Measurements from ENCODE around the gene MRGPRG.

MRGPRG gene

DNA sequence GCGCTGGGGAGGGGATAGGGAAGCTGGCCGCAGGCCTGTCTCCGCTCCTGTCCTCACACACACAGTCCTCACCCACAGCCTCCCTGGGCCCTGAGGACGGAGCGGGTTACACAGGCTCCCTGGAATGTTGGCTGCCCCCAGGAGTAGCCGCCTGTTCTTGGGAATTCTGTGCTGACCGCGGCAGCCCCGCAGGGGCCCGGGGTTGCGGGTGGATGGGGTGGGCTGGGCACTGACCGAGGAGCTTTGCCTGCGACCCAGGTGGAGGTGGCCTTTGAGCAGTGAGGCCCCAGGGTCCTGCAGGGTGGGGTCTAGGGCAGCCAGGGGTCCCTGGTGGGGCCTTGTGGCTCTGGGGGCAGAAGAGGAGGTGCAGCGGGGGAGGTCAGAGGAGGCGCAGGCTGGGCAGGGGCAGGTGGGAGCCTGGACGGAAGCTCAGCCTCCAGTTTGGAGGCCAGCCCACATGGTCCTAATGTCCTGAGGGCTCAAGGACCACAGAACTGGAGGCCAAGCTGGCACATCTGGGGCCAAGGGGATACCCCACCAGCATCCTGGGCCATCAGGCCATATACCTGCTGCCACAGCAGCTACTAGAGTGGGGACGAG, 6.6 kb upstream of the MRGPRG start:
- no peak for DNase-seq

DNA sequence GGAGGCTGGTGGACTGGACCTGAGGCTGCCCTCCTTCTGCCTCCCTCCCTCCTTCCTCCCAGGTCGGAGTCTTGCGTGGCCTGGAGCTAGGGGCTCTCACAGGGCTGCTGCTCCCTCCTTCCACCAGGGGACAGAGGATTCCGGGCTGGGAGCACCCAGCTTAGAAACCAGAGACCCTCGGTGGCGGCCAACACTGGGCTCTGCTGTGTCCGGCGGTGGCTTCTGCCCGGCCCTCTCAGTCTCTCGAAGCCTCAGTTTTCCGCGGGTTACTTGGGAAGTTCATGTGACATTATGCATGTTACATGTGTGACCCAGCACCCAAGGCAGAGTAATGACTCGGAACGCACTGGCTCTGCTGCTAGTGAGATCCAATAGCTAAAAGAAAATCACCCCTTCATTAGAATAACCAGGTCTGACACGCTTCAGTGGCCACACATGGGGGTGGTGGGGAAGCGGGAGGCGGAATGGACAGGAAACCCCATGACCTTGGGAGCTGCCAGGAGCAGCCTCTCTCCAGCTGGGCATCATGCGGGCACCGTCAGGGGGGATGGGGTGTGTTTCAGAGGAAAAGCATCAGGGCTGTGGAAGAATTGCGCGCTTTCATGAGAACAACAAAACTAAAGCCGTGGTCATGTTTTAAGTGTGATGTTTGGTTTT, 5.9 kb upstream of the MRGPRG start:
- no peak for DNase-seq

DNA sequence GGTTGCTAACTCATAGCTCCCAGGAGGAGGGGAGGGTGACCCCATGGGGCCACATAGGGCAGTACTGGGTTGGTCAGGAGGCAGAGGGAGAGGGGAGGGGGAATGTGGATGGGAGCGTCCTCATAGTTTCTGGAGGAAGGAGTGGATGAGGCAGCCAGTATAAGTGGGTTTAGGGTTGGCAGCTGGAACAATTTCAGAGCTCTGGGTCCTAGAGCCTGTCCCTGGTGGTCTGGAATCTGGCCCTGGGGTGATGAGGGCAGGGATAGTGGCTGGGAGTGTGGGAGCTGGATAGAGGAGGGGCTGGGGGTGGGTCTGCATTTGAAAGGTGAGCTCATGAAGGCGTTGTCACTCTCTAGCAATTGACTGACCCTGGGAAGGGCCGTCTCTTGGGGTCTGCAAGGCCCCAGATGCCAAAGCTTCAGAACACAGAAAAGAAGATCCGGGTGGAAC, 5.3 kb upstream of the MRGPRG start:
- DNase-seq: no peak

DNA sequence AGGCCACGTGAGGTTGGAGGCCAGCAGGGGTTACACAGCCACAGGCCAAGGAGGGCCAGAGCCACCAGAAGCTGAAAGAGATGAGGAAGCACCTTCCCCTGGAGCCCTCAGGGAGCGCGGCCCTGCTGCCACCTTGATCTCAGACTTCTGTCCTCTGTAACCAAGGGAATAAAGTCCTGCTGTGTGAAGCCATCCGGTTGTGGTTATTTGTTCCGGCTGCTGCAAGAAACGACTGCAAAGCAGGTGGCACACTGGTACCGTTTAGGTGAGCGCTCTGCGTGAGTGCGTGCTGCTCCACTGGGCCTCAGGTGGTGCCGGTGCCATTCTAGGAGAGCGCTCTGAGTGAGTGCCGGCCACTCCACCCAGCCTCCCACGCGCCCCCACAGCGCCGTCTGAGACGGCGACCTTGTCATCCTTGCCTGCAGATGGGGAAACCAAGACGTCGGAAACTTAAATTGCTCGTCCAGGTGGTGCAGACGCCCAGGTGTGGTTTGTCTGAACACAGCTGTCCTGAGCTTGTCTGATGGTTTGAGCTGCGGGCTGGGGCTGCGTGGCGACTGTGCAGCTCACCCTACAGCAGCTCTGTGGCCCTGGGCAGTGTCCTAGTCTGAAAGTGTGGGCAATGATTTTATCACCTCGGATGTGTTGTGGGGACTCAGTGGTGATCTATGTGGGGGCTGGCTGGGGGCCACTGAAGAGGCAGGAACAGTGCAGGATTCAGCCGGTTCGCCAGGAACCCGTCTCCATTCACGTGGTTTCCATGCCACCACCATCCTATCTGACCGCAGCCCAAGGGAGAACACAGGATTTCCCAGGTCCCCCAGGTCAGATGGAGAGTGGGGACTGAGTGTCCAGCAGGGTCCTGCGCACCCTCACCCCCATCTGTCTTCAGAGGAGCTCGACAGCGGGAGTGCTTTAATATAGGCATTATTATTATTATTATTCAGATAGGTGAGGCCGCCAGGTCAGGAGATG, 4.6 kb upstream of the MRGPRG start:
- DNase-seq: no peak

DNA sequence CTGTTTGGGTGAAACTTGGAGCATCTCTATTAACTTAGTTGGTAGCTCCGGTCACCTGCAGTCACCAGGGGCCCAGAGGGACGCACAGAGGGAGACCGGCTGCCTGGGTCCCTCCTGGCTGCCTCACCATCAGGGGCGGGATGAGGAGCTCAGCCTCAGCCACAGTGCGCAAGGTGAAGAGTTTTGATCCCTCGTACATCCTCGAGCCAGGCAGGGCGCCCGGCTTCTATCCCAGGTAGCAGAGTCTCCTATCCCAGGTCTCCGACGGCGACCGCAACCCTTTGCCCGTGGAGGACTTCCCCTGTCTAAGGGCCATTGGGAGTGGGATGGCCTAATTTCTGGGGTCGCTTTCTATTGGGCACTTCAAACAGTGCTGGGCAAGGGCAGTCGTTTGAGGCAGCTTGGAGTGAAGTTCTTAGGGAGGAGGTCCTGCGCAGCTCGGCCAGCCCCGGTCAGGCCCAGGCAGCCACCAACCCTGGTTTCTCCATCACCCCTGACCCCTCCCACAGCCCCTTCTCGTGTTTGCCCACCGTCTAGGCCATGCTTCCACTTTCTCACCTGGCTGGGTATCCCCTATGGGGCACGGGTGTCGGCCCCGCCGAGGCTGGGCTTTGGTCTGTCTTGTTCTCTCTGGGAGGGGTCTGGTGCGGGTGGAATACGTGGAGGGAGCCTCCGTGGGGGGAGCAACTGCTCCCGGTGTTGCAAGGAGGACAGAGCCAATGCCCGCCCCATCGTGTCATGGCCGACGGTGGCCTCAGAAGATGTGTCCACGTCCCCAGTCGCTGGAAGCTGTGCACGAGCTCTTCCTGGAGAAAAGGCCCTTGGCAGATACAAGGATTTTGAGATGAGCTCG, 3.6 kb upstream of the MRGPRG start:
- DNase-seq: no peak

DNA sequence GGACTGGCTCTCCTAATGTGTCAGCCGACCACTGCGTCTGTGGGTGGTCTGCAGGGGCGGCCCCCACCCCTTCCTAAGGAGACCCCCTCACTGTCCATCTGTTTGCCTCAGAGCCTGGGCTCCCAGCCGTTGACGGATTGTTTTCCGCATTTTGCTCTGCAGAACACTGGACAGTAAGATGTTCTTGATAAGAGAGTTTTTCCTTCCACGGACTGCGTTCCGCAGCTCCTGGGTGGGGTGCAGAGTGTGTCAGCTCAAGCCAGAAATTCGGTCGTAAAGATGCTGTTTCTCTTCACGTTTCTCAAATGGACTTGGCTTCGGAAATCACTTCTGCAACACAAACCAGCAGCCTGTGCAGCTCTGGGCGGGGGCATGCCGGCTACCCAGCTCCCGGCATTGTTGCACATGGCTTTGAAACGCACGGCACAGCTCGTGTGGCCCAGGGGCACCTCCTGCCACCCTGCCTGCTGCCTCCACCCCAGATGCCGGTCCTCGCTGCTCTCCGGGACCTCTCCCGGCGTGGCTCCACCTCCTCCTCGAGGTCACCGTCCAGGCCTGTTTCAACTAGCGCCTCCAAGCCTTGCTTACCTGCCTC, 2.9 kb upstream of the MRGPRG start:
- no peak for DNase-seq

DNA sequence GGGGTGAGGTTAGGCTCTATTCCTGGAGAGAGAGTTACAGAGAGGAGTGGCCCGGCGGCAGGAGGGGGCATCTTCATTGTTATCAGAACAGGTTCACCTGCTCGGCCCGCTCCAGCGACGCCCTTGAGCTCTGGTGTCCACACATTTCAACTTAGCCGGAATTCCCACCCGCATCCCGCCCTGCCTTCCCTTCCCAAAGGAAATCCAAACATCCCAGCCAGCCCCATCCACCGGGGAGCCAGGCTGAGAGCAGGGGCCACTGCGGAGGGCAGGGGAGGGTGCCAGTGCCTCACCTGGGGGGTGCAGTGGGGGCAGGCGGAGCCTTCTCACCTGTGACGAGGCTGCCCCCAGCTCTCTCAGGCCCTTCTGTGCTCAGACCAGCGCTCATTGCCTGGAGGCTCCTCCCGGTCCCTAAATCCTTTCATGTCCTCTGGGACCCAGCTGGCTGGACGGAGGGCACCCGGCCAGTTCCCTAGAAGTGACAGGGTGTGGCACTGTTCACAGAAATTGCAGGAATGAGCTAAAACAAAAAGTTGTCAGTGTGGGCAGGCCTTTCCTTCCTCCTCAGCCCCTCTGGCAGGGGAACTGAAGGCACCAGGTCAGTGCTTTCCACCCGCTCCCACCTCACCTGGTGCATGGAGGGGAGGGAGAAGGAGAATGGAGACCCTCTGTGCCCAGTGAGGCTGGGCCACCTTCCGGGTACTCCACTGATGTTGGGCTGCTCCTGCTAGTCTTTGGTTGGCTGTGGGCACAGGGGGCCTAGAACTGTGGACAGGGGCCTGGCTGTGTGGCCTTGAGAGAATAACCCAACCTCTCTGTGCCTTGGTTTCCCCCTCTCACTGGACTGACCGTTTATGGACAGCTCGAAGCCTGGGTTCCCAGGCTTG, 2.2 kb upstream of the MRGPRG start:
- no peak for DNase-seq

DNA sequence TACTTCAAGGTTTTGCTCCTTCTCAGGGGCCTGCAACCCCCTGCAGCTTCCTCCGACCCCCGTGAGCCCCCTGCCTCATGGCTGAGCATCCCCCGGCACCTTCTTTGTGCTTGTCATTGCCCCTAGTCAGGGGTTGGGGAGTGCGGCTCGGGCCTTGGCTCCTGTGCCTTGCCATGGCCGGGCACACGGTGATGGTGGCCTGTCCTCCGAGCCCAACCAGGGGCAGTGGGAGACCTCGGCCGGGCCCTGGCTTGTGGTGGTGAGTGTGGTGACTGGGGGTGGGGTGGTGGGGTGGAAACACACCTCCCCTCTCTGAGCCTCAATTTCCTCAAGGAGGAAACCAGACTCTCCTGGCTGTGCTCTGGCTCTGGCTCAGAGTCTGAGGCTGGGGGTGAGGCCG, 1.5 kb upstream of the MRGPRG start:
- DNase-seq: no peak

DNA sequence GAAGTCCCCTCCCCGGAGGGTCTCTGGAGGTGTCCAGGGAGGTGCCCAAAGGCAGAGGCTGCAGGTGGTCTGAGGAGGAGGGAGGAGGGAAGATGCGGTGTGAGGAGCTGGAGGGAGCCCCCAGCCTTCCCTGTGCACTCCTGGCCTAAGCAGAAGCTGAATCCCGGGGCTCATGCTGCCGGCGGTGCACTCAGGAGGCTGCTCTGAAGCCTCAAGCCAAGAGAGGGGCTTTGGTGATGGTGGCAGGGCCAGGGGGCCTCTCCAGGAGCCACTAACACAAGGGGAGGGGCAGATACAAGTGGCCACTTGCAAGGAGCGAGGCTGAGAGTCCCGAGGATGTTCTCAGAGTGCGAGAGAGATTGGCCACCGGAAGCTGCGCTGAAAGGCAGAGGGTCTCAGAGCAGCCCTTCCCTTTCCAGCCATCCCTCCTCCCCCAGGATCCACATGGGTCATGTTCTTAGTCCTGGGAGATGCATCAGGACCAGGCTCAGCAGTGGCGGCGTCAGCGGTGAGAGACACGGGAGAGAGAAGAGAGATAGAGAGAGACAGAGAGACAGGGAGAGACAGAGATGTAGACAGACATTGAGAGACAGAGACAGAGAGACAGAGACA, 774 bp upstream of the MRGPRG start:
- no peak for DNase-seq

DNA sequence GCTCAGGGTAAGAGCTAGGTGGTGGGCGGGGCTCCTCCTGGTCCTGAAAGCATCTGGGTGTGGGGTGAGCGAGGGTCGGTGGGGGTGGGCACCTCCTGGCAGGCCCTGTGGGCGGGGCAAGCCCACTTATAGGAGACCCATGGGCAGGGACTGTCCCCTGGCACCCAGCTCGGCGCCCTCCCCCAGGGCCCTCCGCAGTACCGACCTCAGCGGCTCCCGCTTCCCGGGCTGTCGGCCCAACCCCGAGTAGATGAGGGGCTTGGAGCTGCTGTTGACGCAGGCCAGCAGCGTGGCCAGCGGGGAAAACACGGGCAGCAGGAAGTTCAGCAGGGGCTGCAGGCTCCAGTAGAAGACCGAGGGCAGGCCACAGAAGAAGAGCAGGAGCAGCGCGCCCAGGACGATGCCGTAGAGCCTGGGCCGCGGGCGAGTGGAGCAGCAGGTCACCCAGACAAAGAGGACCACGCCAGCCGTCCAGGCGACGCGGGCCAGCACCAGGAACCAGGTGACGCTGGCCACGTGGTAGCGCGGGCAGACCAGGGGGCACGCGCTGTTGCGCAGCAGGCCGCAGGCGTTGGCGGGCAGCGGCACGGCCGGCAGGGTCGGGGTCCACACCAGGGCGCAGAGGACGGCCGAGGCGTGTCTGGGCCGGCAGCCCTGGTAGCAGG, 663 bp downstream of the MRGPRG start:
- no peak for DNase-seq

DNA sequence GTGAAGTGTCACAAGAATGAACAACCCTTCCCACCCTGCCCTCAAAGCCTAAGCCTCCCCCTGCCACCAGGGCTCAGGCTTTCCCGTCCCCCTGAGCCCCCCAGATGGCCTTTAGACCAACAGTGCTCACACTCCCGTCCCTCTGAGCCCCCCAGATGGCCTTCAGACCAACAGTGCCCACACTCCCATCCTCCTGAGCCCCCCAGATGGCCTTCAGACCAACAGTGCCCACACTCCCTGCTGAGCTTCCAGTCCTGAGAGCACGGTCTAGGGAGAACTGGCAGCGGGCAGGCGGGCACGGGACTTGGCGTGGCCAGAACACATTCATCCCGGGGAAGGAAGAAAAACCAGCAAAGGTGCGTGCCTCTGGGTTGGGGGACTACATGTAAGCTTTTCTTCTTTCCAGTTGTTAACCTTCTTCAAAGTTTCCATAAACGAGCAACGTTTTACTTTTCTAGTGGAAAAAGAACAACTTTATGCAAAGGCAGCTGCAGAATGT, 2.5 kb downstream of the MRGPRG start:
- DNase-seq: no peak

DNA sequence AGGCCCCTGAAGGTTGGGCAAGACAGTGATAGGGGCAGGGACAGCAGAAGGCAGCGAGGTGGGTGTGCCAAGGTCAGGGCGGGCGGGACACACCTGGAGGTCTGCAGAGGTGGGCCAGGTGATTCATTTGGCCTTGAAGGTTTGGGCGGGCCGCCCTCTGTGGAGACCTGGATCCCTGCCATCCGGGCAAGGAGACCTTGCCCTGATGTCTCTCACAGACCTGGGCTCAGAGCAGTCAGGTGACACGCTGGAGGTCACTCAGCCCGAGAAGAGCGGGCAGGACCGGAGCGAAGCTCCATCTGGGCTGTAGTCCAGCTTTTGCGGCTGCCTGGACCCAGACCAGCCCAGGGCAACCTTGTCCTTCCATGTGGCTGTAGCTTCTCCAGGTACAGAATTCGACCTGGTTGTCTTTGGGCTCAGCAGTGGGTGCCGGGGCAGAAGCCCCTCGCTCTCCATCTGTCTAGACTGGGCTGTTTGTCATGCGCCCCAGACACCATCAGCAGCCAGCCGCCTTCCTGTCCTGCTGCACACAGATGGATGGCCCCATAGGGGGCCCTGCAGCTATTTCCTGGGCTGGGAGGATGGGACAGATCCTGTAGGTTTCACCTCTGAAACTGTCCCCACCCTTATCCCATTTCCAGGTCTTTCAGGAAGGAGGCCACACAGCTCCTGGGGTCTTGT, 3.1 kb downstream of the MRGPRG start:
- no peak for DNase-seq

DNA sequence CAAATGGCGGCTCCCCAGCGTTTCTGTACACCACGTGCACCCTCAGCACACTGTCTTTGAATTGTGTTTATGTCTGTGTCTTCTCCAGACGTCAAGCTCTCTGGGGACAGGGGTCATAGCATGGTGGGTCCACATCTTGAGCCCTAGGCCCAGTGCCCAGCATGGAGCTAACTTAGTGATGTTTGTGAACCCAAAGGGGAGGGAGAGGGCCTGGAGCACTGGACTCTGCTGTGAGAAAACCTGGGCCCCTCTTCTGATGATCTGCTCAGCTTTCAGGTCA, 4.3 kb downstream of the MRGPRG start:
- no peak for DNase-seq

DNA sequence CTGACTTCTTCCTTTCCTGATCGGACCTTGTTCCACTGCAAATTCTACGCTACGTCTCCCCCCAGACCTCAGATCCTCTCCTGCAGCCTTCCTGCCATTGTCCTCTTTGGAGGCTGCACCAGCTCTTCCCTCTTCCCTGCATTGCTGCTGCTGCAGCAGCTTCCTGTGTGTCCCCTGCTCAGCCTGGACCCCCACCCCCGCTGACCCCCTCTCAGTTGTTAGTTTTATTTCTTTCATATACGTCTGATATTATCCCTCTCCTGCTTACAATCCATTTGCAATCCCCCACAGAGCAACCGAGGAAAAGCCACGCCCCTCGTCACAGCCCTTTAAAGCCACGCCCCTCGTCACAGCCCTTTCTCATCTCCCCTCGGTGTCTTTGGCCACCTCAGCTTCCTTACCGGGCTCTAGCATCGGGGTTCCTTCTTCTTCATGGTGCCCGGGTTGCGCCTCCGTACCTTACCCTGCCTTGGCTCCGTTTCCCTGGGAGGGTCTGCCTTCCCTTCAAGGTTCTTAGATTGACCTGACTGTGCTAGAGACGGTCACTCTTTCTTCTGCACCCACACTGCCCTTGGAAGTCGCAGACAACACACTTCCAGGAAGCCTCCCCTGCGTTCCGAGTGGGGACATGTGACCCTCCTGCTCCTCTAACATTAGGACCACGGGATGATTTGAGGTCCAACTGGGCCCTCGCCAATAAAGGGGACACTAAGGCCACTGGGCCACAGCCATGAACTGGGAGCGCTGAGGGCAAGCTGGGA, 4.8 kb downstream of the MRGPRG start:
- DNase-seq: no peak

DNA sequence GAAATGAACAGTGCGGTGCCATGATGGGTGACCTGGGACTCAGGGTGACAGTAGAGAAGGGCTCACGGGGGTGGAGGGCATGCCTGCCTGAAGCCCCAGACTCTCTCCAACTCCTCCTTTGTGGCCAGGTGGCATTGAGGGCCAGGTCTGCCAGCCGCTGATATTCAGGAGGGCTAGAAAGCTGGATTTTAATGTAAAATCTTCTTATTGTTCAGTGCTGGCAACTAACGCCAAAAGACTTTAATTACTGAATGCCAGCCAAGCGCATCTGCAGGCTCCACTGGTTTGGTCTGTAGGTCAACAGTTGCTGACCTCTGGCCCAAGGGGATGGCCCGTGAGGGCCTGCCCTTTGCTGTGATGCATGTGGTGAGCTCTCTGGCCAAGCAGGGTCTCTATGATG, 10.3 kb downstream of the MRGPRG start:
- DNase-seq: no peak

DNA sequence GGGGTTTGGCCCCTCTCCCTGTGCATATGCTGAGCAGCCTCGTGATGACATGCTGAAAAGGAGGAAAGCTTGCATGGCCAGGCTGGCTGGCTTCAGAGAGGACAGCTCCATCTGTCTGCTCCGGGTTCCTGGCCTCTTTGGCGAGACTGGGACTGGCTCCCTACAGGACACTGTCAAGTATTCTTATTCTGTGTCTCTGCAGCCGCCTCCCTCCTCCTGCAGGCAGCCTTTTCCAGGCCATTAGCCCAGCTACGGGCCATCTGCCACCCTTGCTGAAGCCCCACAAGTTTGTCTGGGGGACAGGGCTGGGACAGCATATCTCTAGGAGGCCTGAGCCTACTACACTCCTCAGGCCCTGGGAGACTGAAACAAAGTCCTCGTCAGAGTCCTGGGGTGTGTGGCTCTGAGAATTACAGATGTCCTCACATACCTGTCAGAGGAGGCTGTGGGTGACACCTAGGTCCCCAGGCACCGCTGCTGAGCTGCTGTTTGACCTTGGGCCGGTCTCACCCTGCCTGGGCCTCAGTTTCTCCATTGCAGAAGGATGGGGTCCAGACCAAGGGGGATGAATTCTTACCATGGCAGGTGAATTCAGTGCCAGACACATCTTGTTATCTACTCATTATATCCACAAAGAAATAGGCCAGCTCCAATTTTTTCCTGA, 11.0 kb downstream of the MRGPRG start:
- no peak for DNase-seq

DNA sequence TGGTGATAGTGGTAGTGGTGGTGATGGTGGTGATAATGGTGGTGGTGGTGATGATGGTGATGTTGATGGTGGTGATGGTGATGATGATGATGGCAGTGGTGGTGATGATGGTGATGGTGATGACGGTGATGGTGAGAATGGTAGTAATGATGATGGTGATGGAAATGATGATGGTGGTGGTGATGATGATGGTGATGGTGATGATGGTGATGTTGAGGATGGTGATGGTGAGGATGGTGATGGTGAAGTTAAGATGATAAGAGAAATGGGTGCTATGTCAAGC, 11.8 kb downstream of the MRGPRG start:
- DNase-seq: no peak

DNA sequence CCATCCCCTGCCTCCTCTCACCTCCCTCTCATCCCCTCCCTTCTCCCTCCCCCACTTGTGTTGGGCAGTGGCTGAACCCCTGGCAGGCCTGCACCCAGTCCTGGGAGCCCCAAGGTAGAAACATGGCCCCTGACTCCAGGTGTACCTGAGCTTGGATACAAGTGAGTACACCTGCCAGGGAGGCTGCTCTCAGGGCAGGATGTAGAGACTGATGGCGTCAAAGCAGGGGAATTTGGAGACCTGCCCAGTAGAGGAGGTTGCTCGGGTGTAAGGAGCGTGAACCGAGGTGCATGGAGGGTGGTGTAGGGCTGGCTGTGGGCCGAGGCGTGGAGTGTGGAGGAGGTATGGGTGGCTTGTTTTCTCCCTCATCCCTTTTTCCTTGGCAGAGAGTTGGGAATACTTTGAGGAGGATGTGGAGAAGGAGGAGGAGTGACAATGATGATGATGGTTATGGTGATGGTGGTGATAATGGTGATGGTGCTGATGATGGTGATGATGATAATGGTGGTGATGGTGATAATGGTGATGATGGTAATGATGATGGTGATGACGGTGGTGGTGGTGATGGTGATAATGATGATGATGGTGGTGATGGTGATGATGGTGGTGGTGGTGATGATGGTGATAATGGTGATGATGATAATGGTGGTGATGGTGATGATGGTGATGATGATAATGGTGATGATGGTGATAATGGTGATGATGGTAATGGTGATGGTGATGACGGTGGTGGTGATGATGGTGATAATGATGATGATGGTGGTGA, 12.3 kb downstream of the MRGPRG start:
- DNase-seq: no peak

All from CD4-positive, alpha-beta T cell treated with Interleukin-1 beta for 1 hour (primary cell).